Measurements from ENCODE around the gene CDIPT. TPM values are rescaled to one million over a fixed set of nuclear protein-coding genes. Genes with fewer than 3 reads are reported as not detected.

CDIPT gene
- total RNA-seq, 4 donors from 2014 or later, result 79.3 to 122 (median 99.3) TPM

DNA sequence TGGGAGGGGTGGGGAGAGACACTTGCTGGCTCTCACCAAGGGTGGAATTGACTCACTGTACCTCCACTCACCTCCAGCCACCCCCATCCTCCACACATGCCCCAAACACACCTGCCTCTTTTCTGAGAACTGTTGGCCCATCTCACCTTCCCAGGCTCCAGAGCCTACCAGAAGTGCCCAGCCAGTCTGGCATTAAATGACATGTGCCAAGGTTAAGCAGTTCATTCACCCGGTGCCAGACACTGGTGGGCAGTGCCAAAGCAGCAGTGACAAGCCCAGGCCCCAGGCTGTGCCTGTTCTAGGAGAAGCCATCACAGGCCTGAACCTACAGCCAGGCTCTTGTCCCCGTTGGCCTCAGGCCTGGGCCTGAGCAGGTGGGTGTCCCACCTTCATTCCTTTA, 31.5 kb downstream of the CDIPT start:
- DNase-seq, result no peak
- no peak for TF ChIP-seq POLR2A (IDR thresholded peaks at IDR 0.05)
- TF ChIP-seq CTCF (IDR thresholded peaks at IDR 0.05), result no peak
- Histone ChIP-seq H3K4me3 (replicated peaks in 1 of 3) (no peak overlapping the region), H3K9me3 (no peaks in the 10 kb centered on the region), H3K27me3 (no peaks in the 10 kb centered on the region), H3K27ac (no peak overlapping the region), H3K4me1 (peaks cover 0 to 3% of the 10 kb centered on the region in 2 donors), H3K36me3 (peaks cover 26 to 29% of the 10 kb centered on the region in 2 donors)
- WGBS, 2 donors, result 87 to 88% methylated on average over 2 of the region's 2 CpGs
- intact Hi-C loops (cut with DNase I), result loop anchor here (10.0 kb wide), 1 partner anchor 193 kb away; the partner anchor contains the start of gene C16orf92

- no peak overlapping the region for H3K4me3 ChIP-seq (replicated peaks in 1 of 3)
- peaks cover under 1 to 8% of the 10 kb centered on the region in 2 donors for H3K4me1 ChIP-seq
- intact Hi-C loops (cut with DNase I), result loop anchor here (10.0 kb wide), 1 partner anchor 194 kb away; the partner anchor contains the start of gene C16orf92
- no peak for DNase-seq
- no peaks in the 10 kb centered on the region for H3K27me3 ChIP-seq
- 94 to 95% methylated on average over 11 of the region's 11 CpGs for WGBS, 2 donors
- H3K9me3 ChIP-seq, result no peaks in the 10 kb centered on the region
- no peak overlapping the region for H3K27ac ChIP-seq
- no peak for TF ChIP-seq POLR2A (IDR thresholded peaks at IDR 0.05)
- TF ChIP-seq CTCF (IDR thresholded peaks at IDR 0.05), result no peak
- peaks cover 22 to 25% of the 10 kb centered on the region in 2 donors for H3K36me3 ChIP-seq
Observed at GRCh38 chr16:29830774-29831173, 32.3 kb downstream of the CDIPT start.

DNA sequence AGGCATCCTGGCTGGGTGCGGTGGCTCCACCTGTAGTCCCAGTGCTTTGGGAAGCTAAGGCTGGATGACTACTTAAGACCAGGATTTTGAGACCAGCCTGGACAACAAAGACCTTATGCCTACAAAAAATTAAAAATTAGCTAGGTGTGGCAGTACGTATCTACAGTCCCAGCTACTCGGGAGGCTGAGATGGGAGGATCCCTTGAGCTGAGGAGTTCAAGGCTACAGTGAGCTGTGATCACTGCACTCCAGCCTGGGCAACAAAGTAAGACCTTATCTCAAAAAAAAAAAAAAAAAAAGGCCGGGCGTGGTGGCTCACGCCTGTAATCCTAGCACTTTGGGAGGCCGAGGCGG, 36.7 kb downstream of the CDIPT start:
- TF ChIP-seq POLR2A (IDR thresholded peaks at IDR 0.05), result no peak
- TF ChIP-seq CTCF (IDR thresholded peaks at IDR 0.05), result no peak
- Histone ChIP-seq H3K27me3 (no peaks in the 10 kb centered on the region), H3K36me3 (peaks cover 1 to 5% of the 10 kb centered on the region in 2 donors), H3K4me1 (peaks cover 26 to 53% of the 10 kb centered on the region in 2 donors), H3K4me3 (replicated peaks in 1 of 3) (no peak overlapping the region), H3K27ac (peak overlapping the region in 2 of 3 donors; percentile 62), H3K9me3 (no peaks in the 10 kb centered on the region)
- WGBS, 2 donors, result 93 to 97% methylated on average over 8 of the region's 8 CpGs
- intact Hi-C loops (cut with DNase I), result no loop called here
- no peak for DNase-seq

DNA sequence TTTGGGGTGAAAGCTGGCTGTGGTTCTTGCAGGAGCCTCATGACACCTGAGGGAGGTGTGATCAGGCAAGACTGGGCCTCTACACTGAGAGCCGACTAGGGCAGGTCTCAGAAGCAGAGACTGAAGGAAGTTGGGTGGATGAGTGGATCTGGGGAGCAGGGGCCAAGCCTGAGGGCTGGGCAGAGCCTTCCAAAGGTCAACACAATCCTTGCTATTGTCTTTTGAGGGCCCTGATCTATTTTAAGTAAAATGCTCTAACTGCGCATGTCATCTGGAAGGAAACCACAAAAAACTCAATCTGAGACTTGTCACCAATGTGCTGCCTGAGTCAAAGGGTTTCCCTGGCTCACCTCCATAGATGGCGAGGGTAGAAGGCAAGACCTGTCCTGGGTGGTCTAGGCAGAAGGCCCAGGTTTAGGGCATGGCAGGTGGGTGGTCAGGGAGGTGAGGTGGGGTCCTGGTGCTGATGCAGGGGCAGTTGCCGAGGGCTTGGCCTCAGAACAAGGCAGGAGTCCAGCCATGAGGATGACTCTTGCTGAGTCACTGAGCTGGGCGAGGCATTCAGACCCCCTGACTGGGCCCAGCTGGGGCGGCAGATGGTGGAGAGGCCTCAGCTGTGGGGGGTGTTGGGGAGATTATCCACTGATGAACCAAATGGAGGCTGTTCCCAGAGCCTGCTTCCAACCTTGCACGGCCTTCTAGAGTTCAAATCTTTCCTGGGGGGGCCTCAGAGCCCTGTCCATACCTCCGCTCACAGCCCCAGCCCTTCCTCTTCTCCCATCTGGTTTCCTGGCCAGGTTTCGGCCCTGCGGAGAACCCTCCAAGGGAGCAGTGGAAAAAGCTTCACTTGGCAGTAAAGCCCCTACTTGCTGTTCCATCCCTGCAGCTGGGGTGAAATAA, 37.6 kb downstream of the CDIPT start:
- WGBS, 2 donors, result 68 to 76% methylated on average over 9 to 10 of the region's 10 CpGs
- peaks cover 28 to 55% of the 10 kb centered on the region in 2 donors for H3K4me1 ChIP-seq
- intact Hi-C loops (cut with DNase I), result no loop called here
- no peak overlapping the region for H3K4me3 ChIP-seq (replicated peaks in 1 of 3)
- no peaks in the 10 kb centered on the region for H3K9me3 ChIP-seq
- H3K36me3 ChIP-seq, result no peaks in the 10 kb centered on the region
- DNase-seq, result no peak
- H3K27me3 ChIP-seq, result no peaks in the 10 kb centered on the region
- peak overlapping the region; percentile 4 to 62 (median 62) for H3K27ac ChIP-seq
- TF ChIP-seq POLR2A (IDR thresholded peaks at IDR 0.05), result no peak
- TF ChIP-seq CTCF (IDR thresholded peaks at IDR 0.05), result no peak

DNA sequence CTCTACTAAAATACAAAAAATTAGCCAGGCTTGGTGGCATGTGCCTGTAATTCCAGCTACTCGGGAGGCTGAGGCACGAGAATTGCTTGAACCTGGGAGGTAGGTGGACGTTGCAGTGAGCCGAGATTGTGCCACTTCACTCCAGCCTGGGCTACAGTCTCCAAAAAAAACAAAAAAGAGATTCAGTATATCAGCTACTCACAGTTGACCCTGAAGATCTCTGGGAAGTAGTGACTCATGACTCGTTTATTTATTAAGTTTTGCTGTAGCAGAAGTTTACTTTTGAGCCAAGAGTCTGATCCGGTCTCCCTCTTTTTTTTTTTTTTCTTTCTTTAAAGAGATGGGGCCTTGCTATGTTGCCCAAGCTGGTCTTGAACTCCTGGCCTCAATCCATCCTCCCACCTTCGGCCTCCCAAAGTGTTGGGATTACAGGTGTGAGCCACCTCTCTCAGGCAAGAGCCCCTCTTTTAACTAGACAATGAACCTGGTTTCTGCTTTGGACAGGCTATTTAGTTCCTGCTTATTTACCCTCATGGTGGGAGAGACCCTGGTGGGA, 38.4 kb downstream of the CDIPT start:
- intact Hi-C loops (cut with DNase I), result no loop called here
- H3K27ac ChIP-seq, result peak overlapping the region; percentile 4 to 62 (median 62)
- no peaks in the 10 kb centered on the region for H3K9me3 ChIP-seq
- no peak overlapping the region for H3K4me3 ChIP-seq (replicated peaks in 1 of 3)
- DNase-seq, result no peak
- 24 to 29% methylated on average over 7 of the region's 7 CpGs for WGBS, 2 donors
- peaks cover 33 to 60% of the 10 kb centered on the region in 2 donors for H3K4me1 ChIP-seq
- TF ChIP-seq POLR2A (IDR thresholded peaks at IDR 0.05) (no peak), CTCF (IDR thresholded peaks at IDR 0.05) (no peak)
- no peaks in the 10 kb centered on the region for H3K27me3 ChIP-seq
- no peaks in the 10 kb centered on the region for H3K36me3 ChIP-seq
